Measurements from ENCODE around the gene MVD.

The MVD gene

GRCh38 chr16:88631384-88631783, 31.5 kb downstream of the MVD start:
- peaks cover 25% of the 10 kb centered on the region for H3K36me3 Mint-ChIP-seq (ENCODE audit: low read depth)
- peaks cover 3% of the 10 kb centered on the region for H3K27me3 Mint-ChIP-seq (ENCODE audit: low read depth)
- H3K27ac Mint-ChIP-seq, result no peak overlapping the region
- no peak overlapping the region for H3K4me3 Mint-ChIP-seq
- no peaks in the 10 kb centered on the region for H3K9me3 Mint-ChIP-seq
- no peak for DNase-seq (ENCODE audit: low spot score)
- H3K4me1 Mint-ChIP-seq (ENCODE audit: low read depth), result peaks cover 5% of the 10 kb centered on the region

- Mint-ChIP-seq H3K36me3 (ENCODE audit: low read depth) (peaks cover 29% of the 10 kb centered on the region), H3K4me1 (ENCODE audit: low read depth) (peaks cover 5% of the 10 kb centered on the region), H3K9me3 (no peaks in the 10 kb centered on the region), H3K27me3 (ENCODE audit: low read depth) (no peaks in the 10 kb centered on the region), H3K4me3 (no peak overlapping the region), H3K27ac (no peak overlapping the region)
- no peak for DNase-seq (ENCODE audit: low spot score)
These were observed 31.9 kb downstream of the MVD start for GRCh38 chr16:88630941-88631340.

- Mint-ChIP-seq H3K36me3 (ENCODE audit: low read depth) (peaks cover 31% of the 10 kb centered on the region), H3K4me3 (no peak overlapping the region), H3K9me3 (no peaks in the 10 kb centered on the region), H3K27ac (no peak overlapping the region), H3K27me3 (ENCODE audit: low read depth) (no peaks in the 10 kb centered on the region), H3K4me1 (ENCODE audit: low read depth) (peaks cover 3% of the 10 kb centered on the region)
- no peak for DNase-seq (ENCODE audit: low spot score)
These were observed 32.5 kb downstream of the MVD start for GRCh38 chr16:88630433-88630832.

GRCh38 chr16:88629835-88630234, 33.1 kb downstream of the MVD start:
- H3K4me3 Mint-ChIP-seq, result no peak overlapping the region
- no peaks in the 10 kb centered on the region for H3K9me3 Mint-ChIP-seq
- no peak for DNase-seq (ENCODE audit: low spot score)
- no peaks in the 10 kb centered on the region for H3K27me3 Mint-ChIP-seq (ENCODE audit: low read depth)
- no peaks in the 10 kb centered on the region for H3K4me1 Mint-ChIP-seq (ENCODE audit: low read depth)
- H3K36me3 Mint-ChIP-seq (ENCODE audit: low read depth), result peaks cover 32% of the 10 kb centered on the region
- H3K27ac Mint-ChIP-seq, result no peak overlapping the region

- H3K4me3 Mint-ChIP-seq, result no peak overlapping the region
- no peaks in the 10 kb centered on the region for H3K4me1 Mint-ChIP-seq (ENCODE audit: low read depth)
- H3K27ac Mint-ChIP-seq, result no peak overlapping the region
- H3K36me3 Mint-ChIP-seq (ENCODE audit: low read depth), result peaks cover 40% of the 10 kb centered on the region
- no peak for DNase-seq (ENCODE audit: low spot score)
- H3K9me3 Mint-ChIP-seq, result no peaks in the 10 kb centered on the region
- H3K27me3 Mint-ChIP-seq (ENCODE audit: low read depth), result no peaks in the 10 kb centered on the region
These were observed 34.3 kb downstream of the MVD start for GRCh38 chr16:88628512-88628974.

- Mint-ChIP-seq H3K27me3 (ENCODE audit: low read depth) (no peaks in the 10 kb centered on the region), H3K4me3 (no peak overlapping the region)
These were observed 35.1 kb downstream of the MVD start for GRCh38 chr16:88627531-88628411.

GRCh38 chr16:88626646-88627045, 36.2 kb downstream of the MVD start:
- H3K27ac Mint-ChIP-seq, result no peak overlapping the region
- H3K4me3 Mint-ChIP-seq, result no peak overlapping the region
- H3K9me3 Mint-ChIP-seq, result no peaks in the 10 kb centered on the region
- DNase-seq (ENCODE audit: low spot score), result no peak
- H3K36me3 Mint-ChIP-seq (ENCODE audit: low read depth), result peaks cover 43% of the 10 kb centered on the region
- H3K4me1 Mint-ChIP-seq (ENCODE audit: low read depth), result no peaks in the 10 kb centered on the region
- no peaks in the 10 kb centered on the region for H3K27me3 Mint-ChIP-seq (ENCODE audit: low read depth)

More at GRCh38 chr16:88627531-88628411, 35.1 kb downstream of the MVD start:
- Mint-ChIP-seq H3K9me3 (no peaks in the 10 kb centered on the region), H3K4me1 (ENCODE audit: low read depth) (no peaks in the 10 kb centered on the region), H3K36me3 (ENCODE audit: low read depth) (peaks cover 47% of the 10 kb centered on the region), H3K27ac (no peak overlapping the region)
- DNase-seq (ENCODE audit: low spot score), result no peak

GRCh38 chr16:88624977-88625576, 37.8 kb downstream of the MVD start:
- DNase-seq (ENCODE audit: low spot score), result no peak
- H3K27me3 Mint-ChIP-seq (ENCODE audit: low read depth), result no peaks in the 10 kb centered on the region
- no peaks in the 10 kb centered on the region for H3K9me3 Mint-ChIP-seq
- no peak overlapping the region for H3K27ac Mint-ChIP-seq
- peaks cover 4% of the 10 kb centered on the region for H3K4me1 Mint-ChIP-seq (ENCODE audit: low read depth)
- peaks cover 35% of the 10 kb centered on the region for H3K36me3 Mint-ChIP-seq (ENCODE audit: low read depth)
- no peak overlapping the region for H3K4me3 Mint-ChIP-seq

- H3K27me3 Mint-ChIP-seq (ENCODE audit: low read depth), result no peaks in the 10 kb centered on the region
- no peaks in the 10 kb centered on the region for H3K9me3 Mint-ChIP-seq
- no peak overlapping the region for H3K4me3 Mint-ChIP-seq
- H3K36me3 Mint-ChIP-seq (ENCODE audit: low read depth), result peaks cover 35% of the 10 kb centered on the region
- peaks cover 10% of the 10 kb centered on the region for H3K4me1 Mint-ChIP-seq (ENCODE audit: low read depth)
- H3K27ac Mint-ChIP-seq, result no peak overlapping the region
- DNase-seq (ENCODE audit: low spot score), result no peak
These were observed 38.4 kb downstream of the MVD start for GRCh38 chr16:88624481-88624880.

- no peaks in the 10 kb centered on the region for H3K27me3 Mint-ChIP-seq (ENCODE audit: low read depth)
- no peak overlapping the region for H3K27ac Mint-ChIP-seq
- H3K9me3 Mint-ChIP-seq, result no peaks in the 10 kb centered on the region
- no peak for DNase-seq (ENCODE audit: low spot score)
- H3K4me3 Mint-ChIP-seq, result no peak overlapping the region
- H3K36me3 Mint-ChIP-seq (ENCODE audit: low read depth), result peaks cover 35% of the 10 kb centered on the region
- H3K4me1 Mint-ChIP-seq (ENCODE audit: low read depth), result peaks cover 16% of the 10 kb centered on the region
These were observed 39.0 kb downstream of the MVD start for GRCh38 chr16:88623858-88624257.

- Mint-ChIP-seq H3K4me3 (no peak overlapping the region), H3K27me3 (ENCODE audit: low read depth) (no peaks in the 10 kb centered on the region), H3K4me1 (ENCODE audit: low read depth) (peaks cover 17% of the 10 kb centered on the region), H3K27ac (no peak overlapping the region), H3K36me3 (ENCODE audit: low read depth) (peaks cover 37% of the 10 kb centered on the region), H3K9me3 (no peaks in the 10 kb centered on the region)
- DNase-seq (ENCODE audit: low spot score), result no peak
These were observed 40.0 kb downstream of the MVD start for GRCh38 chr16:88622866-88623265.

- H3K4me3 Mint-ChIP-seq, result no peak overlapping the region
- H3K4me1 Mint-ChIP-seq (ENCODE audit: low read depth), result peaks cover 17% of the 10 kb centered on the region
- no peaks in the 10 kb centered on the region for H3K27me3 Mint-ChIP-seq (ENCODE audit: low read depth)
- peaks cover 31% of the 10 kb centered on the region for H3K36me3 Mint-ChIP-seq (ENCODE audit: low read depth)
- H3K9me3 Mint-ChIP-seq, result no peaks in the 10 kb centered on the region
- no peak overlapping the region for H3K27ac Mint-ChIP-seq
- DNase-seq (ENCODE audit: low spot score), result no peak
These were observed 40.8 kb downstream of the MVD start for GRCh38 chr16:88622125-88622524.

GRCh38 chr16:88619859-88620815, 42.8 kb downstream of the MVD start:
- DNase-seq (ENCODE audit: low spot score), result peak; percentile 28
- Mint-ChIP-seq H3K4me1 (ENCODE audit: low read depth) (peaks cover 19% of the 10 kb centered on the region), H3K27ac (peak overlapping the region; percentile 85), H3K9me3 (no peaks in the 10 kb centered on the region), H3K4me3 (peak overlapping the region; percentile 21), H3K36me3 (ENCODE audit: low read depth) (peaks cover 20% of the 10 kb centered on the region), H3K27me3 (ENCODE audit: low read depth) (no peaks in the 10 kb centered on the region)
